RWPE1 (cell line): ENCODE measurements around the gene AOC2.
"Not testable (repeated sequence)": the region's sequence is repeated elsewhere in the genome, so short reads cannot be mapped to it uniquely, and the experiment has no call there.

Source experiments
- CTCF ChIA-PET: fragments of 350-600 bp; sonication (Branson Sonifier 250); formaldehyde crosslinking; extraction: SDS; loops from one replicate; lab custom pipeline; 2021; lab: Yijun Ruan, JAX
- POLR2A ChIA-PET: fragments of 400-600 bp; formaldehyde crosslinking; extraction: SDS; loops from one replicate; lab custom pipeline; 2020; ENCODE audit warnings: antibody characterized with exemption; ENCODE audit not compliant: low non-redundant PET; lab: Yijun Ruan, JAX
- DNase-seq: peaks from one replicate; pipeline ENCODE4 v3.0.0; 2012; ENCODE audit warnings: low spot score
- H3K27ac ChIP-seq: fragments of 450-650 bp; 2 replicates; pipeline ENCODE4 v1.5.1; 2017
- CTCF ChIP-seq: fragments of 450-650 bp; conservative IDR thresholded peaks from 2 replicates; pipeline ENCODE4 v1.5.1; 2017; ENCODE audit warnings: low read depth, mild to moderate bottlenecking

Gene AOC2

GRCh38 chr17:42898147-42898811 lies 53.9 kb downstream of the AOC2 start:
- POLR2A ChIA-PET = no interaction called here

GRCh38 chr17:42899981-42900380 lies 55.6 kb downstream of the AOC2 start:
- POLR2A ChIA-PET, DNase-seq, CTCF ChIA-PET, H3K27ac ChIP-seq: not testable (repeated sequence)

More at GRCh38 chr17:42898147-42898811, 53.9 kb downstream of the AOC2 start:
- CTCF ChIA-PET = interaction anchor here (0.7 kb wide), 1 partner anchor 14 kb away, joined by 3 read pairs; no protein-coding TSS in a partner anchor
- H3K27ac ChIP-seq = no peak overlapping the region
- no peak for TF ChIP-seq CTCF
- DNase-seq = no peak
